HFFc6 (cell line): ENCODE measurements around the gene NAV2. TPM values are rescaled to one million over a fixed set of nuclear protein-coding genes. Genes with fewer than 3 reads are reported as not detected.

Experiments
- DNase-seq: peaks from one replicate; pipeline ENCODE4 v3.0.0-alpha.2; 2018
- H3K27ac Mint-ChIP-seq: 2 replicates; pipeline ENCODE4 v1.8.0; 2020; ENCODE audit warnings: mild to moderate bottlenecking, mixed read lengths
- H3K27me3 Mint-ChIP-seq: 2 replicates; pipeline ENCODE4 v1.8.0; 2021; ENCODE audit warnings: mild to moderate bottlenecking, moderate library complexity, mixed read lengths; ENCODE audit not compliant: insufficient read depth
- H3K36me3 Mint-ChIP-seq: 2 replicates; pipeline ENCODE4 v1.8.0; 2021; ENCODE audit warnings: low read depth, mixed read lengths
- H3K4me1 Mint-ChIP-seq: 2 replicates; pipeline ENCODE4 v1.8.0; 2020; ENCODE audit warnings: low read depth, mixed read lengths
- H3K4me3 Mint-ChIP-seq: 2 replicates; pipeline ENCODE4 v1.8.0; 2020; ENCODE audit warnings: mild to moderate bottlenecking, moderate library complexity, mixed read lengths
- H3K9me3 Mint-ChIP-seq: 2 replicates; pipeline ENCODE4 v1.8.0; 2020; ENCODE audit warnings: mild to moderate bottlenecking, mixed read lengths
- total RNA-seq, 6 experiments: library from RNA; stranded (reverse); fragmentation: NEBNext Ultra II Directional; extraction: Animal tissue kit (Norgen Biotek cat#: 25700); gene quantifications; 2 replicates in 1 of 6; 3 replicates in 5 of 6; pipeline ENCODE4 v1.2.3, GENCODE V29; 2021
- TF ChIP-seq, protein P1 (sequence below): fragments of 200-600 bp; sonication (generic); IDR thresholded peaks from 2 replicates; pipeline ENCODE4 v1.5.0; 2021; ENCODE audit warnings: antibody characterized with exemption, mild to moderate bottlenecking

The NAV2 gene
- total RNA-seq, 6 experiments from 2014 or later, result 12.4 to 34.9 (median 31.8) TPM

- no peaks in the 10 kb centered on the region for H3K36me3 Mint-ChIP-seq
- H3K27ac Mint-ChIP-seq, result no peak overlapping the region
- H3K4me3 Mint-ChIP-seq, result no peak overlapping the region
- TF ChIP-seq, protein P1, sequence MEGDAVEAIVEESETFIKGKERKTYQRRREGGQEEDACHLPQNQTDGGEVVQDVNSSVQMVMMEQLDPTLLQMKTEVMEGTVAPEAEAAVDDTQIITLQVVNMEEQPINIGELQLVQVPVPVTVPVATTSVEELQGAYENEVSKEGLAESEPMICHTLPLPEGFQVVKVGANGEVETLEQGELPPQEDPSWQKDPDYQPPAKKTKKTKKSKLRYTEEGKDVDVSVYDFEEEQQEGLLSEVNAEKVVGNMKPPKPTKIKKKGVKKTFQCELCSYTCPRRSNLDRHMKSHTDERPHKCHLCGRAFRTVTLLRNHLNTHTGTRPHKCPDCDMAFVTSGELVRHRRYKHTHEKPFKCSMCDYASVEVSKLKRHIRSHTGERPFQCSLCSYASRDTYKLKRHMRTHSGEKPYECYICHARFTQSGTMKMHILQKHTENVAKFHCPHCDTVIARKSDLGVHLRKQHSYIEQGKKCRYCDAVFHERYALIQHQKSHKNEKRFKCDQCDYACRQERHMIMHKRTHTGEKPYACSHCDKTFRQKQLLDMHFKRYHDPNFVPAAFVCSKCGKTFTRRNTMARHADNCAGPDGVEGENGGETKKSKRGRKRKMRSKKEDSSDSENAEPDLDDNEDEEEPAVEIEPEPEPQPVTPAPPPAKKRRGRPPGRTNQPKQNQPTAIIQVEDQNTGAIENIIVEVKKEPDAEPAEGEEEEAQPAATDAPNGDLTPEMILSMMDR, result no peak
- peaks cover 54% of the 10 kb centered on the region for H3K4me1 Mint-ChIP-seq
- peaks cover 10% of the 10 kb centered on the region for H3K27me3 Mint-ChIP-seq
- H3K9me3 Mint-ChIP-seq, result no peaks in the 10 kb centered on the region
- no peak for DNase-seq
These were observed 29.4 kb upstream of the NAV2 start for GRCh38 chr11:19683141-19683805.

DNA sequence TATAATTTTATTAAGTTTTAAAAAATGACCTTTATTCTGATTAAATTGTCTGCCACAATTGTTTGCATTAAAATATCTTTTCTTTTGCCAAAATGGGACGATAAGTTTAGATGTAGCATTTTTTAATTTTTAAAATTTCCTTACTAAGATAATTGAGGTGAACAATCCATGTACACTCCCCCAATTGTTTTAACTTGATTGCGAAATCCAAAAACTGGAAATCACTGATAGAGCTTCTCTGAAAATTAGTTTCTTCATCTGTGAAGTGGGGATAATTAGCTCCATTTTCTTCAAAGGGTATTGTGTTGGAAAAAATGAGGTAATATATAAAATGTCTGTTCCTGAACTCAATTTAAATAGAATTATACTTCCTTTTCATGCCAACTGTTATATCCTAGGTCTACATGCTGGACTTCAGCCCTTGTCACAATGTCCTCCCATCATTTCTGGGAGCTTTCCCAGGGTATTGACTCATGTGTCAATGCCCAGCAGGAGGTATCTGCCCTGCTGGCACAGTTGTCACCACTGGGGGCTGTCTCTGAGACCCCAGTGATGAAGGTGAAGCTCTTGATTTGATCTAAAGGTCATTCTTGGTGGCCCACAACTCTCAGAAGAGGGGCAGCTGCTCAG, 28.7 kb upstream of the NAV2 start:
- TF ChIP-seq, protein P1, result no peak; the same call in 1 of the 2 replicates
- H3K4me1 Mint-ChIP-seq, result peaks cover 47% of the 10 kb centered on the region
- DNase-seq, result no peak
- H3K9me3 Mint-ChIP-seq, result no peaks in the 10 kb centered on the region
- H3K27ac Mint-ChIP-seq, result no peak overlapping the region
- H3K27me3 Mint-ChIP-seq, result peaks cover 10% of the 10 kb centered on the region
- H3K36me3 Mint-ChIP-seq, result no peaks in the 10 kb centered on the region
- H3K4me3 Mint-ChIP-seq, result no peak overlapping the region

DNA sequence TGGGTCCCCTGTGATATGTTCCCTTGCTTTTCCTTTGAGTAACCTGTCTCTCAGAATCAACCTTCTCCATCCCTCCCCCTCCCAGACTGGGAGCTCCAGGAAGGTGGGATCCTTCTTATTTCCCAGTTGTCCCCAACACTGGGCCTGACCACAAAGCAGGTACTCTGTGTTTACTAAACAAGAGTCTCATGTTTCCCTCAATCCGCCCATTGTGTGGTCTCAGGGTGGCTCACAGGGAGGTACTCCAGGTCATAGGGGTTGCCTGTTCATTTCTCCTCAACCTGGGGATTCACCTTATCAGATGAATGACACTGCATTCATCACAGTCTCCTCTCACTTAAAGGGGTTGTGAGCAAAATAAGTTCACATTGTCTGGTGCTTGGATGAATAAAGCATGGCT, 26.4 kb upstream of the NAV2 start:
- Mint-ChIP-seq H3K27ac (no peak overlapping the region), H3K9me3 (no peaks in the 10 kb centered on the region), H3K36me3 (no peaks in the 10 kb centered on the region), H3K4me1 (peaks cover 25% of the 10 kb centered on the region), H3K4me3 (no peak overlapping the region), H3K27me3 (peaks cover 12% of the 10 kb centered on the region)
- TF ChIP-seq, protein P1, result no peak
- DNase-seq, result no peak

GRCh38 chr11:19687392-19687791, 25.2 kb upstream of the NAV2 start:
- no peaks in the 10 kb centered on the region for H3K9me3 Mint-ChIP-seq
- no peak for DNase-seq
- no peak overlapping the region for H3K4me3 Mint-ChIP-seq
- H3K27ac Mint-ChIP-seq, result no peak overlapping the region
- TF ChIP-seq, protein P1, result no peak
- H3K4me1 Mint-ChIP-seq, result peaks cover 15% of the 10 kb centered on the region
- H3K27me3 Mint-ChIP-seq, result peaks cover 9% of the 10 kb centered on the region
- no peaks in the 10 kb centered on the region for H3K36me3 Mint-ChIP-seq

DNA sequence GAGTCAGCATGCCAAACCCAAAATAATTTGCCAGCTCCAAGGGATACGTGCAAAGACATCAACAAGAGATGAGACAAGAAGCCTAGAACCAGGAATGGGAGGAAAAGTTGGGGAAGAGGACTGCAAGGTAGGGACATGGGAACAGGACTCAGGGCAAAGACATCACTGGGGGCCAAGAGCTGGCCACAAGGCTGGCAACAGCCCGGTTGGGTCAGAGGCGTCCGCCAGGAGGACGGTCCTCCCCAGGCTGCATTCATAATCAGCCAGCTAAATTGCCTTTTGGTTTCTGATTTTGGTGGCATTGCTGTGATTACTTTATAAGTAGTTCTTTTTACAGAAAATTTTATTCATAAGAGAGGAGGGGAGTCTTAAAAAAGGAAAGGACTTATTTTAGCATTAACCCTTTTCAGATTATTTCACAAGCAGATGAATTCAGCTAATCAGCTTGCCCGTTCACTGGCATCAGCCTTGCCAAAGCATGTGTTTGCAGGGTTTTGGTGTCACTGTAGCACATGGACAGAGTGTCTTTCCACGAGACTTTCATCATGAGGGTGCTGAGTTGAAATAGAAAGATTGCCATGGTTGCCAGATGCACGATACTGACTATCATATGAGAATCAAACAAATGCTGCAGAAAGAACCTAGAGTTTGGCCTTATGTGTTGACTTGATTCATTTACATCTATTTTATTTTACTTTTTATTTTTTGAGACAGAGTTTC, 23.2 kb upstream of the NAV2 start:
- Mint-ChIP-seq H3K9me3 (no peaks in the 10 kb centered on the region), H3K36me3 (no peaks in the 10 kb centered on the region), H3K4me1 (no peaks in the 10 kb centered on the region), H3K27ac (no peak overlapping the region), H3K27me3 (peaks cover 12% of the 10 kb centered on the region), H3K4me3 (no peak overlapping the region)
- TF ChIP-seq, protein P1, result no peak
- no peak for DNase-seq
